Activated CD8-positive, alpha-beta T cell treated with anti-CD3 and anti-CD28 coated beads for 36 hours (primary cell): Measurements from ENCODE around the gene ANKH. TPM values are rescaled to one million over a fixed set of nuclear protein-coding genes. Genes with fewer than 3 reads are reported as not detected.
A peak's percentile ranks its signal among the peaks of the same experiment; 100 is the strongest.

Source experiments
- ATAC-seq: fragments of 200-7000 bp; cut with Tn5 transposase; one replicate; pipeline ENCODE4 v1.10.0; 2021; ENCODE audit warnings: mild to moderate bottlenecking, moderate library complexity
- CTCF ChIA-PET: fragments of 350-600 bp; sonication (Branson Sonifier 250); formaldehyde crosslinking; loops from one replicate; lab custom pipeline; 2021; ENCODE audit warnings: antibody characterized with exemption; lab: Charles Lee
- POLR2A ChIA-PET: fragments of 350-600 bp; sonication (Branson Sonifier 250); formaldehyde crosslinking; loops from one replicate; lab custom pipeline; 2021; ENCODE audit warnings: antibody characterized with exemption; lab: Charles Lee
- DNase-seq: peaks from one replicate; pipeline ENCODE4 v3.0.0-alpha.2; 2020
- H3K27ac Mint-ChIP-seq: one replicate; pipeline ENCODE4 v1.8.0; 2021; ENCODE audit warnings: mild to moderate bottlenecking, mixed read lengths
- H3K27me3 Mint-ChIP-seq: one replicate; pipeline ENCODE4 v1.8.0; 2021; ENCODE audit warnings: mixed read lengths
- H3K36me3 Mint-ChIP-seq: one replicate; pipeline ENCODE4 v1.8.0; 2021; ENCODE audit warnings: low read depth, mixed read lengths
- H3K4me1 Mint-ChIP-seq: one replicate; pipeline ENCODE4 v1.8.0; 2021; ENCODE audit warnings: low read depth, mixed read lengths
- H3K4me3 Mint-ChIP-seq: one replicate; pipeline ENCODE4 v1.8.0; 2021; ENCODE audit warnings: mild to moderate bottlenecking, moderate library complexity, mixed read lengths
- H3K9me3 Mint-ChIP-seq: one replicate; pipeline ENCODE4 v1.8.0; 2021; ENCODE audit warnings: mixed read lengths
- CTCF ChIP-seq: fragments of 200-600 bp; IDR thresholded peaks from one replicate; pipeline ENCODE4 v1.8.0; 2022; ENCODE audit warnings: antibody characterized with exemption, mild to moderate bottlenecking
- intact Hi-C: fragments of 100-400 bp; cut with micrococcal nuclease; formaldehyde crosslinking; loops from one replicate; pipeline ENCODE4 v1.10.0; 2022
- total RNA-seq, 2 experiments: library from RNA; stranded (reverse); gene quantifications; one replicate each; pipeline ENCODE4 v1.2.3, GENCODE V29; 2021

ANKH gene
- total RNA-seq, 2 experiments from 2014 or later = 85.4 to 87.2 TPM

GRCh38 chr5:14869233-14869632 is 2.3 kb downstream of the ANKH start:
- no peak for DNase-seq
- TF ChIP-seq CTCF = no peak
- ATAC-seq = no peak
- peak overlapping the region; percentile 90 for H3K4me3 Mint-ChIP-seq
- peaks cover 17% of the 10 kb centered on the region for H3K36me3 Mint-ChIP-seq
- CTCF ChIA-PET = interaction anchor here (1.0 to 2.5 kb wide), 6 partner anchors 19 to 162 kb away, joined by 3 to 15 read pairs (median 5); no protein-coding TSS in a partner anchor
- no peaks in the 10 kb centered on the region for H3K27me3 Mint-ChIP-seq
- H3K4me1 Mint-ChIP-seq = peaks cover 34% of the 10 kb centered on the region
- peak overlapping the region; percentile 90 for H3K27ac Mint-ChIP-seq
- no peaks in the 10 kb centered on the region for H3K9me3 Mint-ChIP-seq
- intact Hi-C loops = no loop called here
- POLR2A ChIA-PET = interaction anchor here (1.4 to 2.8 kb wide), 2 partner anchors 60 to 87 kb away, joined by 4 to 13 read pairs; no protein-coding TSS in a partner anchor

- H3K27me3 Mint-ChIP-seq = no peaks in the 10 kb centered on the region
- H3K36me3 Mint-ChIP-seq = peaks cover 17% of the 10 kb centered on the region
- no peak for TF ChIP-seq CTCF
- ChIA-PET CTCF (interaction anchor here (1.0 to 1.1 kb wide), 3 partner anchors 19 to 135 kb away, joined by 3 to 6 read pairs (median 4); no protein-coding TSS in a partner anchor), POLR2A (no interaction called here)
- peak overlapping the region; percentile 90 for H3K4me3 Mint-ChIP-seq
- intact Hi-C loops = no loop called here
- DNase-seq (no peak), ATAC-seq (no peak)
- H3K4me1 Mint-ChIP-seq = peaks cover 32% of the 10 kb centered on the region
- no peaks in the 10 kb centered on the region for H3K9me3 Mint-ChIP-seq
- H3K27ac Mint-ChIP-seq = peak overlapping the region; percentile 90
Observed at GRCh38 chr5:14868771-14869170, 2.8 kb downstream of the ANKH start.

- ATAC-seq = no peak
- no peak overlapping the region for H3K27ac Mint-ChIP-seq
- intact Hi-C loops = no loop called here
- POLR2A ChIA-PET = no interaction called here
- no peak for TF ChIP-seq CTCF
- no peak for DNase-seq
- H3K9me3 Mint-ChIP-seq = no peaks in the 10 kb centered on the region
- H3K36me3 Mint-ChIP-seq = peaks cover 14% of the 10 kb centered on the region
- peaks cover 34% of the 10 kb centered on the region for H3K4me1 Mint-ChIP-seq
- CTCF ChIA-PET = no interaction called here
- H3K4me3 Mint-ChIP-seq = no peak overlapping the region
- H3K27me3 Mint-ChIP-seq = no peaks in the 10 kb centered on the region
Observed at GRCh38 chr5:14864181-14864812, 7.3 kb downstream of the ANKH start.

- no peaks in the 10 kb centered on the region for H3K27me3 Mint-ChIP-seq
- peaks cover 9% of the 10 kb centered on the region for H3K36me3 Mint-ChIP-seq
- intact Hi-C loops = no loop called here
- ATAC-seq (no peak), DNase-seq (no peak)
- H3K27ac Mint-ChIP-seq = no peak overlapping the region
- POLR2A ChIA-PET = interaction anchor here (0.8 kb wide), 1 partner anchor 46 kb away, joined by 3 read pairs; no protein-coding TSS in a partner anchor
- no peaks in the 10 kb centered on the region for H3K9me3 Mint-ChIP-seq
- peaks cover 27% of the 10 kb centered on the region for H3K4me1 Mint-ChIP-seq
- H3K4me3 Mint-ChIP-seq = no peak overlapping the region
- CTCF ChIA-PET = no interaction called here
- TF ChIP-seq CTCF = no peak
Observed at GRCh38 chr5:14863105-14863504, 8.5 kb downstream of the ANKH start.

GRCh38 chr5:14861123-14861765 is 10.3 kb downstream of the ANKH start:
- H3K4me3 Mint-ChIP-seq = no peak overlapping the region
- POLR2A ChIA-PET = interaction anchor here (0.9 to 2.1 kb wide), 3 partner anchors 9 to 93 kb away, joined by 3 to 6 read pairs (median 5); no protein-coding TSS in a partner anchor
- DNase-seq (no peak), ATAC-seq (no peak)
- intact Hi-C loops = no loop called here
- no peaks in the 10 kb centered on the region for H3K27me3 Mint-ChIP-seq
- H3K27ac Mint-ChIP-seq = peak overlapping the region; percentile 13
- H3K9me3 Mint-ChIP-seq = no peaks in the 10 kb centered on the region
- no peak for TF ChIP-seq CTCF
- H3K36me3 Mint-ChIP-seq = peaks cover 12% of the 10 kb centered on the region
- CTCF ChIA-PET = interaction anchor here (1.5 to 1.6 kb wide), 2 partner anchors 134 to 153 kb away, joined by 3 to 4 read pairs; no protein-coding TSS in a partner anchor
- H3K4me1 Mint-ChIP-seq = peaks cover 23% of the 10 kb centered on the region
